Ovary (tissue), 3 donors: ENCODE results near the gene C7orf33.

Experiments
- CTCF ChIP-seq, 3 donors: fragments of 450-650 bp in 2 of 3; fragments of 200-600 bp in 1 of 3; IDR thresholded peaks; one replicate each; pipeline versions ENCODE4 v1.5.1 to v1.8.0; 2016 to 2022; ENCODE audit warnings: antibody characterized with exemption in 3 of 3, mild to moderate bottlenecking in 1 of 3
- EP300 ChIP-seq: sonication (generic); formaldehyde crosslinking; IDR thresholded peaks from one replicate; pipeline ENCODE4 v1.6.1; 2017; ENCODE audit warnings: antibody characterized with exemption
- POLR2A ChIP-seq: fragments of 450-650 bp; IDR thresholded peaks from one replicate; pipeline ENCODE4 v1.6.1; 2017; ENCODE audit warnings: antibody characterized with exemption, mild to moderate bottlenecking, moderate library complexity
- donor health status: DM: no; HTN: no; CAD: no.

GRCh38 chr7:148665221-148665620 is 74.7 kb downstream of the C7orf33 start:
- TF ChIP-seq POLR2A (no peak), CTCF (IDR thresholded peaks at IDR 0.05) (no peak), EP300 (no peak)
